ENCODE results near the gene KCNJ9.
A peak's percentile ranks its signal among the peaks of the same experiment; 100 is the strongest.

KCNJ9 gene

GRCh38 chr1:160099716-160100375 is 18.5 kb downstream of the KCNJ9 start:
- peak overlapping the region; percentile 72 for H3K4me2 ChIP-seq
- peaks cover 42% of the 10 kb centered on the region for H3K4me1 ChIP-seq (ENCODE audit: low read depth, poor library complexity, severe bottlenecking)
- no peaks in the 10 kb centered on the region for H4K20me1 ChIP-seq (ENCODE audit: insufficient read depth)
- peaks cover 17% of the 10 kb centered on the region; the same call in 1 of the 2 replicates for H3K79me2 ChIP-seq (ENCODE audit: insufficient read depth, low read depth)
- no peaks in the 10 kb centered on the region for H3K36me3 ChIP-seq (ENCODE audit: insufficient read depth)
- H2AFZ ChIP-seq (ENCODE audit: low read depth): peak overlapping the region; percentile 88; the same call in 1 of the 2 replicates
- H3K27ac ChIP-seq: no peak overlapping the region; the same call in 1 of the 2 replicates
- no peak for TF ChIP-seq CTCF (conservative IDR thresholded peaks at IDR 0.05; ENCODE audit: low read depth, low read length)
- H3K9ac ChIP-seq: peak overlapping the region; percentile 63; the same call in 1 of the 2 replicates
- no peak overlapping the region for H3K4me3 ChIP-seq (IDR thresholded peaks at IDR 0.05; ENCODE audit: insufficient read depth, low read depth, low read length)
- H3K27me3 ChIP-seq (ENCODE audit: insufficient read depth, low read depth): no peaks in the 10 kb centered on the region

GRCh38 chr1:160101037-160101716 is 19.8 kb downstream of the KCNJ9 start:
- Histone ChIP-seq H3K27ac (peak overlapping the region; percentile 17; the same call in 1 of the 2 replicates), H3K36me3 (ENCODE audit: insufficient read depth) (no peaks in the 10 kb centered on the region), H3K9ac (peak overlapping the region; percentile 66), H3K4me2 (peak overlapping the region; percentile 62), H3K27me3 (ENCODE audit: insufficient read depth, low read depth) (no peaks in the 10 kb centered on the region), H4K20me1 (ENCODE audit: insufficient read depth) (no peaks in the 10 kb centered on the region), H3K4me1 (ENCODE audit: low read depth, poor library complexity, severe bottlenecking) (peaks cover 42% of the 10 kb centered on the region), H2AFZ (ENCODE audit: low read depth) (peak overlapping the region; percentile 94), H3K4me3 (IDR thresholded peaks at IDR 0.05; ENCODE audit: insufficient read depth, low read depth, low read length) (peak overlapping the region; percentile 83), H3K79me2 (ENCODE audit: insufficient read depth, low read depth) (peaks cover 17% of the 10 kb centered on the region; the same call in 1 of the 2 replicates)
- peak; percentile 100 for TF ChIP-seq CTCF (conservative IDR thresholded peaks at IDR 0.05; ENCODE audit: low read depth, low read length)

- peaks cover 12% of the 10 kb centered on the region; the same call in 1 of the 2 replicates for H3K79me2 ChIP-seq (ENCODE audit: insufficient read depth, low read depth)
- peak overlapping the region; percentile 66; the same call in 1 of the 2 replicates for H3K9ac ChIP-seq
- H4K20me1 ChIP-seq (ENCODE audit: insufficient read depth): no peaks in the 10 kb centered on the region
- peak overlapping the region; percentile 94 for H2AFZ ChIP-seq (ENCODE audit: low read depth)
- peak overlapping the region; percentile 62 for H3K4me2 ChIP-seq
- no peaks in the 10 kb centered on the region for H3K36me3 ChIP-seq (ENCODE audit: insufficient read depth)
- peaks cover 36% of the 10 kb centered on the region for H3K4me1 ChIP-seq (ENCODE audit: low read depth, poor library complexity, severe bottlenecking)
- no peaks in the 10 kb centered on the region for H3K27me3 ChIP-seq (ENCODE audit: insufficient read depth, low read depth)
- TF ChIP-seq CTCF (conservative IDR thresholded peaks at IDR 0.05; ENCODE audit: low read depth, low read length): no peak
- H3K27ac ChIP-seq: no peak overlapping the region; the same call in 1 of the 2 replicates
- peak overlapping the region; percentile 83 for H3K4me3 ChIP-seq (IDR thresholded peaks at IDR 0.05; ENCODE audit: insufficient read depth, low read depth, low read length)
Observed at GRCh38 chr1:160101717-160102522, 20.6 kb downstream of the KCNJ9 start.

GRCh38 chr1:160103658-160104408 is 22.5 kb downstream of the KCNJ9 start:
- Histone ChIP-seq H3K79me2 (ENCODE audit: insufficient read depth, low read depth) (no peaks in the 10 kb centered on the region), H3K27ac (no peak overlapping the region), H3K9ac (no peak overlapping the region), H4K20me1 (ENCODE audit: insufficient read depth) (no peaks in the 10 kb centered on the region), H3K27me3 (ENCODE audit: insufficient read depth, low read depth) (no peaks in the 10 kb centered on the region), H2AFZ (ENCODE audit: low read depth) (no peak overlapping the region), H3K4me3 (IDR thresholded peaks at IDR 0.05; ENCODE audit: insufficient read depth, low read depth, low read length) (no peak overlapping the region), H3K36me3 (ENCODE audit: insufficient read depth) (no peaks in the 10 kb centered on the region), H3K4me1 (ENCODE audit: low read depth, poor library complexity, severe bottlenecking) (peaks cover 26% of the 10 kb centered on the region), H3K4me2 (no peak overlapping the region)
- TF ChIP-seq CTCF (conservative IDR thresholded peaks at IDR 0.05; ENCODE audit: low read depth, low read length): no peak

Data from KMS-11 (cell line).